HL-60/S4 treated with phorbol 12-myristate 13-acetate at 8.2 ng/mL for 4 days and 3 days (cell line): ENCODE results near the gene TRIM40.

ENCODE experiments used
- in situ Hi-C: fragments of 300-500 bp; cut with MboI; formaldehyde crosslinking; loops from 2 replicates; pipeline ENCODE4 v1.15.0; 2022; ENCODE audit warnings: low sequenced_read_pairs

The TRIM40 gene

GRCh38 chr6:30135757-30136156, at the start of gene TRIM40:
Gene TRIM40, plus strand, starts transcription at chr6:30136140. Its CDS starts 897 bp downstream, at chr6:30137037.
- in situ Hi-C loops: no loop called here

- in situ Hi-C loops: no loop called here
Measured at GRCh38 chr6:30087876-30088275, 48.1 kb upstream of the TRIM40 start.

GRCh38 chr6:30091577-30092381, 44.2 kb upstream of the TRIM40 start:
- in situ Hi-C loops: no loop called here

GRCh38 chr6:30092852-30093543, 42.9 kb upstream of the TRIM40 start:
- in situ Hi-C loops: no loop called here

- in situ Hi-C loops: no loop called here
Measured at GRCh38 chr6:30093951-30094661, 41.8 kb upstream of the TRIM40 start.

- in situ Hi-C loops: no loop called here
Measured at GRCh38 chr6:30096829-30097228, 39.1 kb upstream of the TRIM40 start.

- in situ Hi-C loops: no loop called here
Measured at GRCh38 chr6:30097902-30098768, 37.8 kb upstream of the TRIM40 start.

GRCh38 chr6:30100154-30100553, 35.8 kb upstream of the TRIM40 start:
- in situ Hi-C loops: no loop called here

- in situ Hi-C loops: no loop called here
Measured at GRCh38 chr6:30100585-30101443, 35.1 kb upstream of the TRIM40 start.

- in situ Hi-C loops: no loop called here
Measured at GRCh38 chr6:30101444-30102413, 34.2 kb upstream of the TRIM40 start.

GRCh38 chr6:30102414-30102969, 33.4 kb upstream of the TRIM40 start:
- in situ Hi-C loops: no loop called here

- in situ Hi-C loops: no loop called here
Measured at GRCh38 chr6:30102970-30103871, 32.7 kb upstream of the TRIM40 start.

- in situ Hi-C loops: no loop called here
Measured at GRCh38 chr6:30103872-30104179, 32.1 kb upstream of the TRIM40 start.

- in situ Hi-C loops: no loop called here
Measured at GRCh38 chr6:30104661-30105060, 31.3 kb upstream of the TRIM40 start.

GRCh38 chr6:30111266-30111856, 24.6 kb upstream of the TRIM40 start:
- in situ Hi-C loops: no loop called here

GRCh38 chr6:30112402-30112994, 23.4 kb upstream of the TRIM40 start:
- in situ Hi-C loops: no loop called here
